Loucy (cell line): ENCODE results near the gene PLCG2.

Source experiments
- H2AFZ ChIP-seq: fragments of 200-600 bp; sonication (generic); 2 replicates; pipeline ENCODE4 v1.6.0; 2016; ENCODE audit warnings: antibody characterized with exemption, mild to moderate bottlenecking, low read length, moderate library complexity
- H3F3A ChIP-seq: fragments of 200-600 bp; 2 replicates; pipeline ENCODE4 v1.6.0; 2016; ENCODE audit warnings: antibody characterized with exemption, low read depth, mild to moderate bottlenecking
- H3K27me3 ChIP-seq: fragments of 200-600 bp; sonication (generic); 2 replicates; pipeline ENCODE4 v1.6.1; 2014; ENCODE audit warnings: low read length, mild to moderate bottlenecking; ENCODE audit not compliant: insufficient read depth, poor library complexity, severe bottlenecking
- H3K36me3 ChIP-seq: fragments of 200-600 bp; sonication (generic); 2 replicates; pipeline ENCODE4 v1.6.1; 2016; ENCODE audit warnings: low read length; ENCODE audit not compliant: insufficient read depth
- H3K4me1 ChIP-seq: fragments of 200-600 bp; sonication (generic); 2 replicates; pipeline ENCODE4 v1.5.1; 2014; ENCODE audit warnings: low read length, mild to moderate bottlenecking; ENCODE audit not compliant: insufficient read depth, poor library complexity, severe bottlenecking
- H3K4me2 ChIP-seq: fragments of 200-600 bp; sonication (generic); 2 replicates; pipeline ENCODE4 v1.6.0; 2014; ENCODE audit warnings: antibody characterized with exemption, low read length, low read depth, mild to moderate bottlenecking; ENCODE audit not compliant: poor library complexity, severe bottlenecking
- H3K4me3 ChIP-seq: fragments of 200-600 bp; sonication (generic); 2 replicates; pipeline ENCODE4 v1.5.1; 2014; ENCODE audit warnings: low read length, mild to moderate bottlenecking, mixed read lengths; ENCODE audit not compliant: poor library complexity, severe bottlenecking
- H3K79me2 ChIP-seq: fragments of 200-600 bp; sonication (generic); 2 replicates; pipeline ENCODE4 v1.6.1; 2014; ENCODE audit warnings: low read length; ENCODE audit not compliant: insufficient read depth
- H3K9ac ChIP-seq: fragments of 200-600 bp; sonication (generic); 2 replicates; pipeline ENCODE4 v1.6.0; 2014; ENCODE audit warnings: mild to moderate bottlenecking, low read depth, low read length, moderate library complexity; ENCODE audit not compliant: poor library complexity, severe bottlenecking
- H3K9me2 ChIP-seq: fragments of 200-600 bp; sonication (generic); replicated peaks from 2 replicates; pipeline ENCODE4 v1.6.1; 2016; ENCODE audit warnings: low read depth, low read length, mixed read lengths
- H3K9me3 ChIP-seq: fragments of 200-600 bp; sonication (generic); 2 replicates; pipeline ENCODE4 v1.6.1; 2014; ENCODE audit warnings: mild to moderate bottlenecking, antibody characterized with exemption, low read length, low read depth; ENCODE audit not compliant: insufficient read depth
- H4K20me1 ChIP-seq: fragments of 200-600 bp; sonication (generic); 2 replicates; pipeline ENCODE4 v1.6.0; 2014; ENCODE audit warnings: antibody characterized with exemption, low read length, mild to moderate bottlenecking; ENCODE audit not compliant: insufficient read depth, poor library complexity, severe bottlenecking
- EZH2phosphoT487 ChIP-seq: fragments of 200-600 bp; IDR thresholded peaks from 2 replicates; pipeline ENCODE4 v1.6.1; 2018; ENCODE audit warnings: antibody characterized with exemption, mild to moderate bottlenecking, moderate library complexity, borderline replicate concordance
- TF ChIP-seq, protein P1 (sequence below): fragments of 200-600 bp; sonication (generic); conservative IDR thresholded peaks from 2 replicates; pipeline ENCODE4 v1.5.1; 2014; ENCODE audit warnings: mild to moderate bottlenecking, antibody characterized with exemption, low read length

The PLCG2 gene

GRCh38 chr16:81818568-81818896 lies 39.4 kb downstream of the PLCG2 start:
- peak overlapping the region; percentile 59 for H3K4me2 ChIP-seq
- peaks cover 44% of the 10 kb centered on the region for H3K79me2 ChIP-seq
- no peak overlapping the region for H3K4me3 ChIP-seq

DNA sequence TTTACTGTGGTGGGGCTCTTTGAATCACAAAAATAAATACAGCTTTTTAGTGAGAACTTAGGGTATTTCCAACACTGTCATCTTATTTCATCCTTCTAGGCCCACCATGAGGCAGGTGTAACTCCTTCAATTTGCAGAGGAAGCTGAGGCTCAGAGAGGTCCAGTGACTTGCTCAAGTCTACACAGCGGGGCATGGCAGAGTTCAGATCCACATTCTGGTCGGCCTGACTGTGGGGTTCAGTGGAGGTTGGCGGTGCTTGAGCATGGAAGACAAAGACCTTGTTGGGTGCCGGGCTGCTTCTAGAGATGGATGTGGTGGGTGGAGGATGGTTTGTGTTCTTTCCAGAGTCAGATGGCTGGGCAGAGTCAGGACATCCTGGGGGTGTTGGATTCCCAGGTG lies 39.8 kb downstream of the PLCG2 start:
- no peaks in the 10 kb centered on the region for H3K36me3 ChIP-seq
- peak overlapping the region; percentile 59 for H3K4me2 ChIP-seq
- TF ChIP-seq, protein P1, sequence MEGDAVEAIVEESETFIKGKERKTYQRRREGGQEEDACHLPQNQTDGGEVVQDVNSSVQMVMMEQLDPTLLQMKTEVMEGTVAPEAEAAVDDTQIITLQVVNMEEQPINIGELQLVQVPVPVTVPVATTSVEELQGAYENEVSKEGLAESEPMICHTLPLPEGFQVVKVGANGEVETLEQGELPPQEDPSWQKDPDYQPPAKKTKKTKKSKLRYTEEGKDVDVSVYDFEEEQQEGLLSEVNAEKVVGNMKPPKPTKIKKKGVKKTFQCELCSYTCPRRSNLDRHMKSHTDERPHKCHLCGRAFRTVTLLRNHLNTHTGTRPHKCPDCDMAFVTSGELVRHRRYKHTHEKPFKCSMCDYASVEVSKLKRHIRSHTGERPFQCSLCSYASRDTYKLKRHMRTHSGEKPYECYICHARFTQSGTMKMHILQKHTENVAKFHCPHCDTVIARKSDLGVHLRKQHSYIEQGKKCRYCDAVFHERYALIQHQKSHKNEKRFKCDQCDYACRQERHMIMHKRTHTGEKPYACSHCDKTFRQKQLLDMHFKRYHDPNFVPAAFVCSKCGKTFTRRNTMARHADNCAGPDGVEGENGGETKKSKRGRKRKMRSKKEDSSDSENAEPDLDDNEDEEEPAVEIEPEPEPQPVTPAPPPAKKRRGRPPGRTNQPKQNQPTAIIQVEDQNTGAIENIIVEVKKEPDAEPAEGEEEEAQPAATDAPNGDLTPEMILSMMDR = no peak
- H3K9ac ChIP-seq = no peak overlapping the region
- no peaks in the 10 kb centered on the region for H3K27me3 ChIP-seq
- H3K9me2 ChIP-seq = no peaks in the 10 kb centered on the region
- H3K4me3 ChIP-seq = no peak overlapping the region
- no peak overlapping the region for H2AFZ ChIP-seq
- H3K79me2 ChIP-seq = peaks cover 44% of the 10 kb centered on the region
- H3K9me3 ChIP-seq = no peaks in the 10 kb centered on the region
- H4K20me1 ChIP-seq = no peaks in the 10 kb centered on the region
- peaks cover 4% of the 10 kb centered on the region; the same call in 1 of the 2 replicates for H3F3A ChIP-seq
- peaks cover 64% of the 10 kb centered on the region for H3K4me1 ChIP-seq

More at GRCh38 chr16:81818568-81818896, 39.4 kb downstream of the PLCG2 start:
- H3K27me3 ChIP-seq = no peaks in the 10 kb centered on the region
- H3K9me3 ChIP-seq = no peaks in the 10 kb centered on the region
- H4K20me1 ChIP-seq = no peaks in the 10 kb centered on the region
- peaks cover 65% of the 10 kb centered on the region for H3K4me1 ChIP-seq
- no peak overlapping the region for H2AFZ ChIP-seq
- H3K36me3 ChIP-seq = no peaks in the 10 kb centered on the region
- TF ChIP-seq, protein P1 = no peak
- TF ChIP-seq EZH2phosphoT487 = no peak
- no peaks in the 10 kb centered on the region for H3K9me2 ChIP-seq
- peak overlapping the region; percentile 19 for H3K9ac ChIP-seq
- peaks cover 4% of the 10 kb centered on the region; the same call in 1 of the 2 replicates for H3F3A ChIP-seq

DNA sequence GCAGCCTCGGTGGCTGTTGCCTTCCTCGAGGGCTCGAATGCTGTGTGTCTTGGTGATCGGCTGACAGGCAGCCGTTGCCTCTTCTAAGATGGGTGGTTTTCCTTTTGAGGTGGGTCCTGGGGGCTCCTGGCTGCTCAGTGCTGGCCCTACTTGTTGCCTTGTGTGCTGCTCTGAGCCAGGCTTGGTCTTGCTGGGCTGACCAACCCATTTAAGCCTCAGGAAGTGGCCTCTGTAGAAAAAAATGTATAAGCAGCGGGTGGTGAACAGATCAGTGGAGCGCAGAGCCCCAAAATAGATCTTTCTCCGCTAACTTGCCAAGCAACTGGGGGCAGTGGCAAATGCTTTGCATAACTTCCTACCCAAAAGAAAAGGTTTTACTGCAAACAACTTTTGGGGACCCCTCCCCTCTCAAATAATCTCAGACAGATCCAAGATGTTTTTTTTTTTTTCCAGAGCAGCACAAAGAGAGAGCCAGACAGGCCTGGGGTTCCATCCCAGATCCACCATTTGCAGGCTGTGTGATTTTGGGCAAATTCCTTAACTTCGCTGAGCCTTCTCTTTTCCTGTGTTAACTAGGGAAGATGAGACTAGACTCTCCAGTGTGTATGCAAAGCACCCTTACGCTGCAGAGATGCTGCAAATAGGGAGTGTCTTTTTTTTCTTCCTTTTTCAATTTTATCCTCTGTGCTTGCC lies 42.5 kb downstream of the PLCG2 start:
- no peaks in the 10 kb centered on the region for H4K20me1 ChIP-seq
- TF ChIP-seq, protein P1 = no peak
- no peak for TF ChIP-seq EZH2phosphoT487
- H3K4me1 ChIP-seq = peaks cover 62% of the 10 kb centered on the region
- no peak overlapping the region for H2AFZ ChIP-seq
- H3K36me3 ChIP-seq = no peaks in the 10 kb centered on the region
- peaks cover 47% of the 10 kb centered on the region for H3K79me2 ChIP-seq
- no peaks in the 10 kb centered on the region for H3K27me3 ChIP-seq
- peak overlapping the region; percentile 63 for H3K9ac ChIP-seq
- no peaks in the 10 kb centered on the region for H3K9me3 ChIP-seq
- H3K9me2 ChIP-seq = no peaks in the 10 kb centered on the region
- H3K4me2 ChIP-seq = peak overlapping the region; percentile 65
- peaks cover 4% of the 10 kb centered on the region; the same call in 1 of the 2 replicates for H3F3A ChIP-seq
- no peak overlapping the region for H3K4me3 ChIP-seq
